Activated CD4-positive, alpha-beta T cell treated with anti-CD3 and anti-CD28 coated beads, Interleukin-2, amount 50 U/mL, for 48 hours (primary cell): Measurements from ENCODE around the gene CCL4.
"Not testable (repeated sequence)": the region's sequence is repeated elsewhere in the genome, so short reads cannot be mapped to it uniquely, and the experiment has no call there.

ENCODE experiments used
- DNase-seq, 2 experiments: peaks; one replicate each; pipeline ENCODE4 v3.0.0-alpha.2; 2020

The CCL4 gene

GRCh38 chr17:36118477-36119353 lies 15.1 kb downstream of the CCL4 start:
- DNase-seq, result no peak

GRCh38 chr17:36120221-36120620 lies 16.6 kb downstream of the CCL4 start:
- DNase-seq, result no peak

GRCh38 chr17:36121099-36121498 lies 17.5 kb downstream of the CCL4 start:
- DNase-seq, result not testable (repeated sequence)

- no peak for DNase-seq
Measured at GRCh38 chr17:36123431-36123830, 19.8 kb downstream of the CCL4 start.

- no peak for DNase-seq
Measured at GRCh38 chr17:36124879-36125824, 21.5 kb downstream of the CCL4 start.

GRCh38 chr17:36127199-36127893 lies 23.7 kb downstream of the CCL4 start:
- no peak for DNase-seq

GRCh38 chr17:36127911-36128310 lies 24.3 kb downstream of the CCL4 start:
- DNase-seq, result no peak

- no peak for DNase-seq
Measured at GRCh38 chr17:36128411-36128978, 24.9 kb downstream of the CCL4 start.

GRCh38 chr17:36129616-36130015 lies 26.0 kb downstream of the CCL4 start:
- DNase-seq, result no peak

- no peak for DNase-seq
Measured at GRCh38 chr17:36130346-36130745, 26.7 kb downstream of the CCL4 start.

- no peak for DNase-seq
Measured at GRCh38 chr17:36131421-36131820, 27.8 kb downstream of the CCL4 start.

- DNase-seq, result no peak
Measured at GRCh38 chr17:36131931-36132330, 28.3 kb downstream of the CCL4 start.

GRCh38 chr17:36132421-36132831 lies 28.8 kb downstream of the CCL4 start:
- DNase-seq, result no peak

GRCh38 chr17:36133602-36134236 lies 30.1 kb downstream of the CCL4 start:
- no peak for DNase-seq

- DNase-seq, result no peak
Measured at GRCh38 chr17:36135465-36135864, 31.8 kb downstream of the CCL4 start.

- DNase-seq, result no peak
Measured at GRCh38 chr17:36136036-36136435, 32.4 kb downstream of the CCL4 start.

GRCh38 chr17:36136439-36136838 lies 32.8 kb downstream of the CCL4 start:
- DNase-seq, result no peak

GRCh38 chr17:36142235-36142634 lies 38.6 kb downstream of the CCL4 start:
- DNase-seq, result no peak

GRCh38 chr17:36142806-36143205 lies 39.2 kb downstream of the CCL4 start:
- DNase-seq, result no peak

GRCh38 chr17:36144014-36144413 lies 40.4 kb downstream of the CCL4 start:
- no peak for DNase-seq

GRCh38 chr17:36144981-36145729 lies 41.5 kb downstream of the CCL4 start:
- no peak for DNase-seq
